ELF-1 (cell line): ENCODE measurements around the gene SF1.

Experiments used
- DNase-seq: peaks from one replicate; pipeline ENCODE4 v3.0.0-alpha.2; 2016; ENCODE audit warnings: low read depth, low spot score

The SF1 gene

GRCh38 chr11:64724863-64725532 lies 53.3 kb downstream of the SF1 start:
- DNase-seq, result no peak

GRCh38 chr11:64723907-64724862 lies 54.2 kb downstream of the SF1 start:
- DNase-seq, result no peak

GRCh38 chr11:64723117-64723906 lies 55.0 kb downstream of the SF1 start, which contains the start of gene NRXN2:
Gene NRXN2 (minus strand): TSS chr11:64723197. CDS start chr11:64713699, 9,498 bp downstream.
- peak; percentile 88 for DNase-seq

- DNase-seq, result no peak
Measured at GRCh38 chr11:64722141-64723065, 55.9 kb downstream of the SF1 start.

- DNase-seq, result no peak
Measured at GRCh38 chr11:64721359-64721699, 57.0 kb downstream of the SF1 start.

GRCh38 chr11:64720640-64721358 lies 57.5 kb downstream of the SF1 start:
- no peak for DNase-seq

- no peak for DNase-seq
Measured at GRCh38 chr11:64720167-64720566, 58.2 kb downstream of the SF1 start.

- DNase-seq, result no peak
Measured at GRCh38 chr11:64719406-64719805, 58.9 kb downstream of the SF1 start.

GRCh38 chr11:64718780-64719124 lies 59.6 kb downstream of the SF1 start:
- no peak for DNase-seq

GRCh38 chr11:64718084-64718779 lies 60.1 kb downstream of the SF1 start:
- no peak for DNase-seq

GRCh38 chr11:64717268-64717578 lies 61.1 kb downstream of the SF1 start:
- DNase-seq, result no peak

GRCh38 chr11:64716473-64717267 lies 61.7 kb downstream of the SF1 start:
- DNase-seq, result peak; percentile 40

GRCh38 chr11:64715756-64716472 lies 62.4 kb downstream of the SF1 start:
- no peak for DNase-seq

GRCh38 chr11:64715110-64715509 lies 63.2 kb downstream of the SF1 start:
- DNase-seq, result no peak

GRCh38 chr11:64714666-64715065 lies 63.7 kb downstream of the SF1 start:
- DNase-seq, result no peak
